HFFc6 (cell line): ENCODE data around the gene SLC25A45. TPM values are rescaled to one million over a fixed set of nuclear protein-coding genes. Genes with fewer than 3 reads are reported as not detected.

Source experiments
- DNase-seq: peaks from one replicate; pipeline ENCODE4 v3.0.0-alpha.2; 2018
- H3K27ac Mint-ChIP-seq: 2 replicates; pipeline ENCODE4 v1.8.0; 2020; ENCODE audit warnings: mild to moderate bottlenecking, mixed read lengths
- H3K27me3 Mint-ChIP-seq: 2 replicates; pipeline ENCODE4 v1.8.0; 2021; ENCODE audit warnings: mild to moderate bottlenecking, moderate library complexity, mixed read lengths; ENCODE audit not compliant: insufficient read depth
- H3K36me3 Mint-ChIP-seq: 2 replicates; pipeline ENCODE4 v1.8.0; 2021; ENCODE audit warnings: low read depth, mixed read lengths
- H3K4me1 Mint-ChIP-seq: 2 replicates; pipeline ENCODE4 v1.8.0; 2020; ENCODE audit warnings: low read depth, mixed read lengths
- H3K4me3 Mint-ChIP-seq: 2 replicates; pipeline ENCODE4 v1.8.0; 2020; ENCODE audit warnings: mild to moderate bottlenecking, moderate library complexity, mixed read lengths
- H3K9me3 Mint-ChIP-seq: 2 replicates; pipeline ENCODE4 v1.8.0; 2020; ENCODE audit warnings: mild to moderate bottlenecking, mixed read lengths
- total RNA-seq, 6 experiments: library from RNA; stranded (reverse); fragmentation: NEBNext Ultra II Directional; extraction: Animal tissue kit (Norgen Biotek cat#: 25700); gene quantifications; 2 replicates in 1 of 6; 3 replicates in 5 of 6; pipeline ENCODE4 v1.2.3, GENCODE V29; 2021
- TF ChIP-seq, protein P1 (sequence below): fragments of 200-600 bp; sonication (generic); IDR thresholded peaks from 2 replicates; pipeline ENCODE4 v1.5.0; 2021; ENCODE audit warnings: antibody characterized with exemption, mild to moderate bottlenecking

The SLC25A45 gene
- total RNA-seq, 6 experiments from 2014 or later = 4.9 to 8.9 (median 5.8) TPM

DNA sequence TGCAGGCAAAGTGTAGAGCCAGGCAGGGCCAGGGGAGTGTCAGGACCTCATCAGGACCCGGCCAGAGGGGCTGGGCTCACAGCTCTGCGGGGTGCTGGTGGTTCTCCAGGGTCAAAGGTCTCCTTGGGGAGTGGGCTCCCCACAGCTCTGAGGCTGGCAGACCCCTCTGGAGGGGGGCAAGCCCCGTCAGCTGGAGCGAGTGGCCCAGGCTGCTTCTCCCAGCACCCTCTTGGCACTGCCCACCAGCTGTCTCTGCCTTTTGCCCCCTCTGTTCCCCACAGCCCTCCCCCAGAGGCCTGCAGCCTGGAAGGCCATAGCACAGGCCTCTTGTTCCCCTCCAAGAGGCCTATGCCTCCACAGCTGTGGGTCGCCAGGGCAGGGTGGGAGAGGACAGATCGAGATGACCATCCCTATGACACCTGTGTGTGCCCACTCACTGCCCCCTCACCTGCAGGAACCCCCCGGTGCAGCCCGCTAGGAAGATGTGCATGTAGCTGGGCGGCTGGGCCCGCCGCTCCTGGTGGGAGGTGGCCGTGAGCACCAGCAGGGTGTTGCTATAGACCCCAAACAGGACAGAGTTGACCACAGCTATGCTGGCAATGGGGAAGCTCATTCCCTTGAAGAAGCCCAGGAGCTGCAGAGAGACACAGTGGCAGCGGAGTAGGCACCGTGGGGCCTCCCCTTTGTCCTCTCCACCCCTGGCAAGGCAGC lies 3.4 kb downstream of the SLC25A45 start:
- H3K9me3 Mint-ChIP-seq = no peaks in the 10 kb centered on the region
- no peak overlapping the region for H3K27ac Mint-ChIP-seq
- H3K4me1 Mint-ChIP-seq = peaks cover 27% of the 10 kb centered on the region
- H3K4me3 Mint-ChIP-seq = no peak overlapping the region
- H3K27me3 Mint-ChIP-seq = no peaks in the 10 kb centered on the region
- no peak for DNase-seq
- no peaks in the 10 kb centered on the region for H3K36me3 Mint-ChIP-seq
- TF ChIP-seq, protein P1, sequence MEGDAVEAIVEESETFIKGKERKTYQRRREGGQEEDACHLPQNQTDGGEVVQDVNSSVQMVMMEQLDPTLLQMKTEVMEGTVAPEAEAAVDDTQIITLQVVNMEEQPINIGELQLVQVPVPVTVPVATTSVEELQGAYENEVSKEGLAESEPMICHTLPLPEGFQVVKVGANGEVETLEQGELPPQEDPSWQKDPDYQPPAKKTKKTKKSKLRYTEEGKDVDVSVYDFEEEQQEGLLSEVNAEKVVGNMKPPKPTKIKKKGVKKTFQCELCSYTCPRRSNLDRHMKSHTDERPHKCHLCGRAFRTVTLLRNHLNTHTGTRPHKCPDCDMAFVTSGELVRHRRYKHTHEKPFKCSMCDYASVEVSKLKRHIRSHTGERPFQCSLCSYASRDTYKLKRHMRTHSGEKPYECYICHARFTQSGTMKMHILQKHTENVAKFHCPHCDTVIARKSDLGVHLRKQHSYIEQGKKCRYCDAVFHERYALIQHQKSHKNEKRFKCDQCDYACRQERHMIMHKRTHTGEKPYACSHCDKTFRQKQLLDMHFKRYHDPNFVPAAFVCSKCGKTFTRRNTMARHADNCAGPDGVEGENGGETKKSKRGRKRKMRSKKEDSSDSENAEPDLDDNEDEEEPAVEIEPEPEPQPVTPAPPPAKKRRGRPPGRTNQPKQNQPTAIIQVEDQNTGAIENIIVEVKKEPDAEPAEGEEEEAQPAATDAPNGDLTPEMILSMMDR = no peak

DNA sequence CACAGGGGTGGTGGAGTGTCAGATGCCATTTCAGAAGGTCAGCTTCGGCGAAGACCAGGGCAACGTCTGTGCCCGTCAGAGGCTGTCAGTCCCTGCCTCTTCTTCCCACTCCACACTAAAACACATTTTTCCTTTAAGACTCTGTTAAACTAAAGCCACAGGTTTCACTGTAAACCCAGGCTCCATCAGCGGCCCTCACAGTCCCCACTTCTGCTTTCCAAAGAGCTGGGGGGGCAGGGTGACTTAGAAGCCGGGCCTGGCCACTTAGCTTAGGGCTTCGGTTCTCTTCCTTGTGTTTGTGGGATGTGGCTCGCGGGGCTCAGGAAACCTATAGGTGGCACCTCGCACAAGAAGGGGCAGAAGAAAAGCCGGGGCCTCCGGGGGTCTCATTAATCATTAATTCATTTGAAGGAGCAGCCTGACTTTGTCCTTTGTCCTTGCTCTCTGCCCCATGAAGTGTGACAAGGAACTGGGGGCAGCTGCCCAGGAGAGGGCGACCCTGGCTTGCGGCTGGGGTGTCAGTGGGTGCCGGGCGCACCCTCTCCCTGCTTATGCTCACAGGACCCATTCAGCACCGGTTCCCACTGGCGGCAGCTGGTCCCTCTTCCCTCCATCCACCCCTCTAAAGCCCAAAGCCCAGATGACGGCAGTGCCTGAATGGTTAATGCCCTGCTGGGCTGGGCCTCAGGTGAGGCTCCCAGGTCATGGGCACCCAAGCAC lies 4.1 kb downstream of the SLC25A45 start:
- H3K9me3 Mint-ChIP-seq = no peaks in the 10 kb centered on the region
- H3K4me1 Mint-ChIP-seq = peaks cover 20% of the 10 kb centered on the region
- DNase-seq = no peak
- no peaks in the 10 kb centered on the region for H3K36me3 Mint-ChIP-seq
- H3K27ac Mint-ChIP-seq = no peak overlapping the region
- H3K27me3 Mint-ChIP-seq = no peaks in the 10 kb centered on the region
- TF ChIP-seq, protein P1 = no peak
- no peak overlapping the region for H3K4me3 Mint-ChIP-seq

DNA sequence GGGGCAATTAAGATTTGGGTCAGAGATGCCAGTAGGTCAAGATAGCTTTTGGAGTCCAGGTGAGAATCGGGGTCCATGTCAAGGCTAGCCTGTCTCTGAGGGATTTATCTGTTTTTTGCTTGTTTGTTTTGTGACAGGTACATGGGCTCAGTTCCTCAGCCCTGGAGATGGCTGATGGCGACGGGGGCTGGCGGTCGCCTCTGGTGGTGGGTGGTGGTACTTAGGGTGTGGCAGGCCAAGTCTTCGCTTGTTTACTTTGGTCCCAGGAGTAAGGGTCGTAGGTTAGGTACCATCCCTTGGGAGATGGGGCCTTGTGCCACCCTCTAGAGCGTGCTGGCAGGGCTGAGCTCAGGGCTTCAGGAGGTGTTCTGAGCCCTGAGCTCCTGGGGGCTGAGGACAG lies 4.7 kb downstream of the SLC25A45 start:
- DNase-seq = no peak
- H3K4me1 Mint-ChIP-seq = peaks cover 14% of the 10 kb centered on the region
- no peaks in the 10 kb centered on the region for H3K36me3 Mint-ChIP-seq
- TF ChIP-seq, protein P1 = 0 out of 2 replicates have a peak, but pooled peaks have one; percentile 17
- H3K27me3 Mint-ChIP-seq = no peaks in the 10 kb centered on the region
- no peak overlapping the region for H3K4me3 Mint-ChIP-seq
- no peaks in the 10 kb centered on the region for H3K9me3 Mint-ChIP-seq
- H3K27ac Mint-ChIP-seq = no peak overlapping the region

DNA sequence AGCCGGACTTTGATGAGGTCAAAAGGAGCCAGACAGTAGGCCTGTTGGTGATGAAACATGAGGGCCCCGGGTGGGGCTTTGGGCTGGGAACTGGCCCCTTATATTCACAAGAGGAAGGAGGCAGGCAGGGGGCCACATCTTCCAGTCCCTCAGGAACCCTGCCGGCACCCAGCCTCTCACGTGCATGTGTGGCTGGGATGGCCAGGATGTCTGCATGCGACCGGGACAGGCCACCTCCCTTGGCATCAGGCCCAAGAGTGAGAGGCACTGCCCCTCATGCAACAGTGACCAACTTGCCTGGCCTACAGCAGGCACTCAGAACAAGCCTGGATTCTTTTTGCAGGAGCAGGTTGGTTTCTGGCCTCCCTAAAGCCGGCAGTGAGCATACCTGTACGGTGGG lies 5.4 kb downstream of the SLC25A45 start:
- DNase-seq = no peak

DNA sequence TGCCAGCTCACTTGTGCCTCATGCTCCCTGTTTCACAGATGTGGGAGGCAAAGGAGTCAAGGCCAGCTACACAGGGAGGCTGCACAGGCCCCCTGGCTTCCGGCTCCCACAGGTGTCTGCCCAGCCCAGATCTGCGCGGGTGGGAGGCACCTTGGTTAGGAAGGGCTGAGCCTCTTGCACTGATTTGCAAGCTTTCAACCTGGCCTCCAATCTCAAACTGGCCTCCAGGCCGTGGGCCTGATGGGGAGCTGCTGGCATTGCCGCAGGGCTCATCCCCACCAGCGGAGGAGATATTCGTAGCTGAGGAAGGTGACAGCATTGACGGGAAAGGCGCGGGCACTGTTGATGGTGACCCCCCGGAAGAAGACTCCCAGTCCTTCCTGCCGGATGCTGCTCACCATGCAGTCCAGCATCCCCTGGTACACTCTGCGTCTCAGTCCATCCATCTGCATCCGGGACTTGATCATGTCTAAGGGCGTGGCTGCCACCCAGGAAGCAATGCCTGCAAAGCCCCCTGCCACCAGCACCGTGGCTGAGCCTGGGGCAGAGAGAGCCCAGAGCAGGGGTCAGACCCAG lies 6.2 kb downstream of the SLC25A45 start:
- peaks cover 13% of the 10 kb centered on the region for H3K4me1 Mint-ChIP-seq
- H3K9me3 Mint-ChIP-seq = no peaks in the 10 kb centered on the region
- no peaks in the 10 kb centered on the region for H3K27me3 Mint-ChIP-seq
- no peaks in the 10 kb centered on the region for H3K36me3 Mint-ChIP-seq
- no peak overlapping the region for H3K4me3 Mint-ChIP-seq
- no peak for DNase-seq
- no peak overlapping the region for H3K27ac Mint-ChIP-seq
- TF ChIP-seq, protein P1 = no peak

More for the DNA sequence above, 5.4 kb downstream of the SLC25A45 start:
- Mint-ChIP-seq H3K4me3 (no peak overlapping the region), H3K36me3 (no peaks in the 10 kb centered on the region), H3K9me3 (no peaks in the 10 kb centered on the region), H3K4me1 (peaks cover 13% of the 10 kb centered on the region), H3K27me3 (no peaks in the 10 kb centered on the region), H3K27ac (no peak overlapping the region)
- TF ChIP-seq, protein P1 = no peak
